NCI-H748 (cell line): ENCODE data around the gene HSPA4L.

ENCODE experiments used
- DNase-seq: peaks from one replicate; lab custom pipeline; 2025; ENCODE audit not compliant: unreplicated experiment; lab: John Stamatoyannopoulos, UW

The HSPA4L gene

GRCh38 chr4:127783026-127783769 lies 1.1 kb downstream of the HSPA4L start:
- peak; percentile 40 for DNase-seq

- no peak for DNase-seq
Observed at GRCh38 chr4:127783955-127784770, 2.0 kb downstream of the HSPA4L start.

GRCh38 chr4:127788517-127788916 lies 6.4 kb downstream of the HSPA4L start:
- peak; percentile 1 for DNase-seq

GRCh38 chr4:127791391-127791790 lies 9.3 kb downstream of the HSPA4L start:
- DNase-seq = no peak

GRCh38 chr4:127793528-127793927 lies 11.4 kb downstream of the HSPA4L start:
- DNase-seq = no peak

GRCh38 chr4:127799711-127800110 lies 17.6 kb downstream of the HSPA4L start:
- DNase-seq = no peak

GRCh38 chr4:127809173-127809800 lies 27.2 kb downstream of the HSPA4L start:
- DNase-seq = no peak

GRCh38 chr4:127810551-127810950 lies 28.4 kb downstream of the HSPA4L start:
- DNase-seq = no peak

GRCh38 chr4:127822430-127822829 lies 40.3 kb downstream of the HSPA4L start:
- no peak for DNase-seq

- DNase-seq = no peak
Observed at GRCh38 chr4:127828121-127828520, 46.0 kb downstream of the HSPA4L start.

- DNase-seq = no peak
Observed at GRCh38 chr4:127829014-127829413, 46.9 kb downstream of the HSPA4L start.

GRCh38 chr4:127832585-127832984 lies 50.5 kb downstream of the HSPA4L start:
- DNase-seq = no peak

GRCh38 chr4:127843704-127844600 lies 61.8 kb downstream of the HSPA4L start:
- no peak for DNase-seq

- DNase-seq = no peak
Observed at GRCh38 chr4:127844601-127845116, 62.5 kb downstream of the HSPA4L start.

- DNase-seq = no peak
Observed at GRCh38 chr4:127846061-127846460, 63.9 kb downstream of the HSPA4L start.

- no peak for DNase-seq
Observed at GRCh38 chr4:127846765-127847164, 64.6 kb downstream of the HSPA4L start.

- no peak for DNase-seq
Observed at GRCh38 chr4:127849505-127850234, 67.5 kb downstream of the HSPA4L start.

- no peak for DNase-seq
Observed at GRCh38 chr4:127852661-127853060, 70.5 kb downstream of the HSPA4L start.

GRCh38 chr4:127856196-127856812 lies 74.2 kb downstream of the HSPA4L start:
- no peak for DNase-seq
